Activated CD4-positive, alpha-beta T cell treated with anti-CD3 and anti-CD28 coated beads for 24 hours (primary cell): ENCODE measurements around the gene SRSF4.
A peak's percentile ranks its signal among the peaks of the same experiment; 100 is the strongest.

Experiments
- DNase-seq, 2 donors: peaks; one replicate each; pipeline ENCODE4 v3.0.0-alpha.2; 2020; ENCODE audit warnings: low read depth in 2 of 2

Gene SRSF4

DNA sequence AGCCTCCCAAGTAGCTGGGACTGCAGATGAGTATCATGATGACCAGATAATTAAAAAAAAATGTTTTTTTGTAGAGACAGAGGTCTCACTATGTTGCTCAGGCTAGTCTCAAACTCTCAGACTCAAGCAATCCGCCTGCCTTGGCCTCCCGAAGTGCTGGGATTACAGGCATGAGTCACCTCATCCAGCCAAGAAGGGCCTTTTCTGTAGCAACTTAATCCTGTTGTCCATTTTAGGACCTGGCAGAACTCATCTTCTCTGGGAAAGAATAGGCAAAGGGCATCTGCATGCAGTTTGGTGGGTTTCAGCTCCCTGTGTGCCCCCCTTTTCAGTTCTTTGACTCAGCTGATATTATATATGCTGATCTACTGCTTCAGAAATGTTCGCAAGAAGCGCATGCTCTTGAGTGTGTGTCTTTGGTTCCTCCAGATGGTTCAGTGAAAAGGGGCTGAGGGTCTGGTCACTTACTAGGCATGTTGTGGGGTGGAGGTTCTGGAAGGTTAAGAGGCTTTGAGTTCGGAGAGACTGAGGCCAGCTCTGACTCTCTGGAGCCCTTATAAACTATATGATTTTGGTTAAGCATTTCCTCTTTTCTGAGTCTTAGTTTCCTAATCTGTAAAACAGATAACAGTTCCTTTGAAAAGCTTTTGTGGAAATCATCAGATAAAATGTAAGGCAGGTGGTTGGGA, 19.4 kb upstream of the SRSF4 start:
- DNase-seq, result no peak

DNA sequence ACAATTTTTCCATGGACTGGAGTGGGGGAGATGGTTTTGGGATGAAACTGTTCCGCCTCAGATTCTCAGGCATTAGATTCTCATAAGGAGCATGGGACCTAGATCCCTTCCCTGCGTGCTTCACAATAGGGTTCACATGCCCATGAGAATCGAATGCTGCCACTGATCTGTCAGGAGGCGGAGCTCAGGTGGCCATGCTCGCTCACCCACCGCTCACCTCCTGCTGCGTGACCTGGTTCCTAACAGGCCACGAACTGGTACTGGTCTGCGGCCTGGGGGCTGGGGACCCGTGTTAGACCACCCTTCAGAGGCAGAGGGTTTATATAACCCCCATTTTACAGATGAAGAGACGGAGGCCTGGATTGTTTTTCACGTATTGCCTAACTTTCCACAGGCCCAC, 16.3 kb upstream of the SRSF4 start:
- no peak for DNase-seq

DNA sequence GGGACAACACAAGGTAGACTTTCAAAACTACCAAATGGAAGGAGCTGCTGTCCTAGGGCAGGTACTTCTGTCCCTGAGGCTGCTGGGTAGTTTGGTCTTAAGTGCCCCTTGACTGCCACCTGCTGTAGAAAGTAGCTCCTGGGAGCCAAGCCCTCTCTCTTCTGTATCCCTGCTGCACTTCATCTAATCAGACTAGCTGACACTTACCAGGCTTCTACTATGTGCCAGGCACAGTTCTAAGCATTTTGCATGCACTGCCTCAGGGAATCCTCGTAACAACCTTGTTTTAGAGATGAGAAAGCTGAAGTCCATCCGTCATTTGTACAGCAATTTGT, 15.9 kb upstream of the SRSF4 start:
- peak in 1 of 2 donors; percentile 11 for DNase-seq

DNA sequence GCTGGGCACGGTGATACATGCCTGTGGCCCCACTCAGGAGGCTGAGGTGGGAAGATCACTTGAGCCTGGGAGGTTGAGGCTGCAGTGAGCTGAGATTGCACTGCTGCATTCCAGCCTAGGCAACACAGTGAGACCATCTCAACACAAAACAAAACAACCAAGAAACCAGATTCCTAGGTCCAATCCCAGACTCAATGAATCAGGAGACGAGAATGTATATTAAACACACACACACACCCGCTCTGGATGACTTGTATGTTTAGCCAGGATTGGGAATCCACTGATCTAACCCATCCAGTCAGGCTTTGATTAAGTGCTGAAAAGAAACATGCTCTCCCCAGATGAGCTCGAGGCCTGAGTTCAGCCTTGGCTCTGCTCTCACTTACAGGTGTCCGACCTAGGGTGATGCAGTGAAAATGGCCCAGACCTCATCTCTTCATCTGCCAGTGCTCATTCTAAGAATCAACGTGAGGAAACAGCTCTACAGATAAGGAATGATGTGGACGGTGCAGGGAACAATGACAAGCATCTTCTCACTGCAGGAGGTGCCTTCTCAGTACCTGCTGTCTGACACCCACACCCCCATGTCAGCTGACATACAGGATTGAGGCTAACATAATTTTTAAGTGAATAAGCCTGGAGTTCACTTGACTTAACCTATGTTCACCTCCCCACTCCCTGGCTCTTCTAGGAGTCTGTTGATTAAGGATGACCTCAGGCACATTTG, 15.3 kb upstream of the SRSF4 start:
- no peak for DNase-seq

- no peak for DNase-seq
These were observed 14.2 kb upstream of the SRSF4 start for GRCh38 chr1:29195881-29196291.

GRCh38 chr1:29193879-29194455, 12.3 kb upstream of the SRSF4 start:
- no peak for DNase-seq

DNA sequence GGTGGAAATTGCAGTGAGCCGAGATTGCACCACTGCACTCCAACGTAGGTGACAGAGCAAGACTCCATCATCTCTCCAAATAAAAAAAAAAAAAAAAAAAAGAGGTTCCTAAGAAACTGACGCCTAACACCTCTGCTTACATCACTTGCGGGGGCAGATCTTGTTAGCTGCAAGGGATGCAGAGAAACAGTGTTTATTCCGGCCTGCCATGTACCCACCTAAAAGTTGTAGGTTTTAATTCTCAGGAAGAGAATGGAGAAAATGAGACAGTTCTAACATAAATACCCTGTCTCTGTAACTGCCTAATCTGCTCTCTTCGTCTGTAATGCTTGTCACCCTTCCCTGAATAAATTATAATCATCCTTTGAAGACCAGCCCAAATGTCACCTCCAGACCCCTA, 9.0 kb upstream of the SRSF4 start:
- DNase-seq, result no peak

DNA sequence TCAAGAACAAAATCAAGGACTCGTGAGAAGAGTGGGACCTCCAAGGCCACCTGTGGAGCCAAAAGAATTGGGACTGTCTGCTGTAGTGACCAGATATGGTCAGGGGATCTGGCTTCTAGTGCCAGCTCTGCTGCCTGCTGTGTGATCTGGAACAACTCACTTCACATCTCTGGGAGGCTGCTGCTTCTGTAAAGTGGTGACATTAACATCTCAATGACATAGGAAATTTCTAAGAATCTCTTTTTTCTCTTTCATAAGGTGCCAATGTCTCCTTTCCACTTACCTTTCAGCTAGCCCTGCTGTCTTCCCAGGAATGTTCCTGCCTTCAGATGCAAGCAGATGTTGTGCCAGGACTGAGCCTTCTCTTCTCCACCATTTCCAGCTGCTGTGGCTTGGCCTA, 5.0 kb upstream of the SRSF4 start:
- no peak for DNase-seq

- no peak for DNase-seq
These were observed 4.6 kb upstream of the SRSF4 start for GRCh38 chr1:29186252-29186651.

DNA sequence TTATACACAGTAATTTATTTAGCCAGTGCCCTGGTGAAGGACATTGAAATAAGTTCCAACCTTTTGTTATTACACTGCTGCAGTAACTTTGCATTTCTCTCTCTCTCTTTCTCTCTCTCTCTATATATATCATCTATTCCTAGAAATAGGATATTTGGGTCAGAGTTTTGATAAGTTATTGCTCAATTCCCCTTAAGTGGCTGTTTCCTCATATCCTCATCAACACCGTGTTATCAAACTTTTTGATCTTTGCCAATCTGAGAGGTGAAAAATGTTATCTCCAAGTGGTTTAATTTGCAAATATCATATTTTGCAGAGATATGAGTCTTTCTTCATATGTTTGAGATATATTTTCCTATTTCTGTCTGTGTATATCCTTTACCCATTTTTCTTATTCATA, 1.6 kb upstream of the SRSF4 start:
- no peak for DNase-seq

DNA sequence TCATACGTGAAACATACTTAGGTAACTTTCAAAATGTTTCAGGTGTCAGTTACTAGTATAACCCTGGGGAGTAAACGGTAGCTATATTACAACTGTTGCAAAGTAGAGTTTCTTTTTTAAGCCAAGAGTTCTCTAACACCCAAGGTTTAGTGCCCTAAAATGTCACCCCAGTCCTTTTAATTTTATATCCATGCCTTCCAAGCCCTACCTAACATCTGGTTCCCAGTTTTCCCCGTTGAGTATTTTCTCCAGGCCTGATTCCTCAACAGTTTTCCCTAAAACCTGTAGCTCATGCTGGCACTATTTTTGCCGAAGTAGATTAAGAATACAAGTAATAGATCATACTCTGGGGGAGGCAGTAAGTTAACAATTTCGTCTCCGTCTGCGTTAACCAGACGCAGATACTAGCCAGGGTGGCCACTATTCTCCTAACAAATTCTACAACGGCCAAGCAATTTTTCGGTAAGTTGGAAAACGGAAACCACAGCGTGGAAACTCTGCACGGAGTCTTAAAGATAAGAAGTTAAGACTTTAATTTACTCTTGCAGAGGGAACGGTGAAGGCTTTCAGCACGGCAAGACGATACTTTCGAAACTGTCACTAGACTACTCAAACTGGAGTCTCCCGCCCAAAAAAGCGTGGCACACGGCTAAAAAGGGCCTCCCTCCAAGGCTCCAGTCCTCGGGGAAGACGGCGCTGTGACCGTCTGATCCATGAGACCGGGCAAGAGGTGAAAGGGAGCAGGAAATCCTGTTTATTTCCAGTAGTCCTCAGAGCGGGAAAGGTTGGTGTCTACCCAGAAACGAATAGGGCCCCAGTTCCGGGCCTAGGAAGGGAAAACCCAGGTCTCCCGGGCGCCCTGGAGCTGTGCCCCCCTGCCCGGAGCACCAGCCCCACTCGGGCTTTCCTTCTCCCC, 945 bp downstream of the SRSF4 start:
- DNase-seq, result peak in 1 of 2 donors; percentile 11

- DNase-seq, result no peak
These were observed 2.0 kb downstream of the SRSF4 start for GRCh38 chr1:29179641-29180184.

GRCh38 chr1:29177022-29177705, 4.5 kb downstream of the SRSF4 start:
- DNase-seq, result no peak

DNA sequence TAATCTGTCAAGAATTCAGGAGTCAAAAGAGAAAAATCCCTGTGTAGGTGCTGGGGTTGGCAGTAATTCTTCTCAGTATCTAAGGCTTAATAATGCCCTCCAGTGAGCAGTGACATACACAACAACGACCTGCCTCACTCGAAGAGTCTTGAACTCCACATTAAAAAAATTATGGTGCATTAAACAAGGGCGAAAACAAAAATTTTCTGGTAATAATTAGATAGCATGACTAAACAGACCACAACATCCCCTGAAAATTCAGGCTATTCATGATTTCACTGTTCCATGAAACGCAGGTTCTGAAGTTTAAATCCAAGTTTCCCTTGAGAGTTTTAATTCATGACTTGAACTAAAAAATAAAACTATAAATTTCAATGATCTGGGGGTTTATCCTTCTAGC, 5.1 kb downstream of the SRSF4 start:
- DNase-seq, result no peak

GRCh38 chr1:29172415-29172939, 9.2 kb downstream of the SRSF4 start:
- DNase-seq, result no peak

- no peak for DNase-seq
These were observed 10.2 kb downstream of the SRSF4 start for GRCh38 chr1:29171521-29171920.

DNA sequence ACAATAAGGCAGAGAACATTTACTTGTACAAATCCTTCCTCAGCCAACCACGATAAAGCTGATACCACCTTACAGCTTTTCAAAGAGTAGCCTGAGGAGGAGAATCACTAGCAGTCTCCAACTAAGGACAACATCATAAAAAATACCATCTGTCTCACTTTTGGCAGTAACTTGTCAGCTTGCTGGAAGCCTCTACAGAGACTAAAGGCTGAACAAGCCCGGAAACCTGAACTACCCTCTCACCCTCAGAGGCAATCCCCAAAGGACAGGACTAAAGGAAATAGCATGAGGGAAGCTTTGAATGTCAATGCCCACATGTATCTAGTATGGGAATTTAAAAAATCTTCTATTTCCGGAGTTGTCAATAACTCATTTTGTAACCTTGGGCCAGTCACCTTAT, 10.6 kb downstream of the SRSF4 start:
- DNase-seq, result no peak

DNA sequence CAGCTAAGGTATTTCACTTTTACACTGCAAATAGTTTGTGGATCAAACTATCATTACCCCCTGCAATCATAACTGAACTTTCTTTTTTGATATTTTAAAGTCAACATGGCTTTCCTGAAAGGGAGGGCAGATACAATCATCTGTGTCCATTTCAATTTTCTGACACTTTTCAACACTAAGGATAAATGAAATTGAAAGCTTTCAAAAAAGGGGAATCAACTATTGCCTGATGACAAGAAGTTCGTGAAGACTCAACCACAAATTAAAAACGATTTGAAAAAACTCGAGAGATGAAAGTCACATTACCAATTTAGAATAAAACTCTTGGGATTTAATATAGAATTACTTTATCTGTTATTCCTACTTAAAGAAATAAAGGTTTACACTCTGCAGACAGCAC, 11.7 kb downstream of the SRSF4 start:
- no peak for DNase-seq

DNA sequence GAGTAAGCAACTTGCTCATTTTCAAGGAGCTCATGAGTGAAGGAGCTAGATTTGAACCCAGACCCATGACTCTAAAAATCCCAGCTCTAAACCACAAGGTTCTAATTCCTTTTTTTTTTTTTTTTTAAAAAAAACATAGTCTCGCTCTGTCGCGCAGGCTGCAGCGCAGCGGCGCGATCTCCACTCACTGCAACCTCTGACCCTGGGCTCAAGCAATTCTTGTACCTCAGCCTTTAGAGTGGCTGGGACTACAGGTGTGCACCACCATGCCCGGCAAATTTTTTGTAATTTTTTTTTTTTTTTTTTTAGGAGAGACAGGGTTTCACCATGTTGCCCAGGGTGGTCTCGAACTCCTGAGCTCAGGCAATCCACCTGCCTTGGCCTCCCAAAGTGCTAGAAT, 13.8 kb downstream of the SRSF4 start:
- no peak for DNase-seq

DNA sequence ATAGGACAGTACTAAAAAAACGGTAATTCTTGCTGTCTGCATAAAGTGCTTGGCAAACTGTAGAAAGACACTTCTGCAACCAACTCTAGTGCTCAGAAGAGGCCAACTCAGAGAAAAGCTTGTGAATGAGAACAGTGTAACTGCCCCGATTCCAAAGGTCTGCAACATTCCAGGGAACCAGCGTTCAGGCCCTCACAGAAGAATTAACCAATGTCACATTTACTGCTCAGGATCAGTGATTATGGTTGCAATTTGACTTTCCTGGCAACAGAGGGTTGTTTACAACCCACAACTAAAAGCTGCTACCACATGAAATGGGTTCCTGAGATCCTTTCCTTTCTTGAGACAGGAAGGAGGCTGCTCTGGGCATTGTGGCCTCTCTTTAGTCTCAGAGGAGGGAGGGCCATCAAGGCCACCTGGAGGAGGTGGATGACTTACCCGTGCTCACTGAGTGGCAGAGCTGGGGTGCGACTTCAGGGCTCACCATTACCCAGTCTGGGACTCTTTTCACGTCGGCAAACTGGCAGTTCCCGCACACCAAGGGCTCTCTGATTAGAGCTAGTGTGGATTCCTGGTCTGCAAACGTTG, 15.3 kb downstream of the SRSF4 start:
- DNase-seq, result no peak

DNA sequence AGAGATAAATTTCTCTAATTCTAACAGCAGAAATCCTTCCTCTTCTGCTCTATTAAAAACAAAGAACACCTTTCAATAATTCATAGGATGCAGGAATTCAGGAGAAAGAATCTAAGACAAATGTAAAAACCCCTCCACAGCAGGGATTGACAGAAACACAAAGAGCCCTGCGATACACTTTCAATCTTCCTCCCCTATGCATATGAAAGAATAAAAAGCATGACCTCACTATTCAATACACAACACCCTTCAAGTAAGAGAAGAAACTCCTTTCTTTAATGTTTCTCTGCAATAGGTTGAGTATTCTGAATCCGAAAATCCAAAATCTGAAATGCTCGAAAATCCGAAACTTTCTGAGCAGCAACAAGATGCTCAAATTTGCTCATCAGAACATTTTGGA, 17.1 kb downstream of the SRSF4 start:
- DNase-seq, result no peak
